Muscle layer of colon (tissue), 2 donors: ENCODE results near the gene TMEM134.
"Not testable (repeated sequence)": the region's sequence is repeated elsewhere in the genome, so short reads cannot be mapped to it uniquely, and the experiment has no call there.

Experiments used
- H3K27ac ChIP-seq: one replicate; pipeline ENCODE4 v1.7.0; 2013; ENCODE audit warnings: low read depth, mild to moderate bottlenecking, low read length, moderate library complexity
- H3K27me3 ChIP-seq, 2 donors: one replicate each; pipeline ENCODE4 v1.7.0; 2013; ENCODE audit warnings: low read length in 2 of 2, mild to moderate bottlenecking in 2 of 2; ENCODE audit not compliant: insufficient read depth in 2 of 2, control insufficient read depth in 1 of 2
- H3K36me3 ChIP-seq: one replicate; pipeline ENCODE4 v1.7.0; 2013; ENCODE audit warnings: mild to moderate bottlenecking, low read length; ENCODE audit not compliant: insufficient read depth
- H3K4me1 ChIP-seq: one replicate; pipeline ENCODE4 v1.7.0; 2013; ENCODE audit warnings: mild to moderate bottlenecking, low read length; ENCODE audit not compliant: insufficient read depth
- H3K4me3 ChIP-seq, 2 donors: one replicate each; pipeline ENCODE4 v1.7.0; 2013; ENCODE audit warnings: low read length in 2 of 2, low read depth in 1 of 2, mild to moderate bottlenecking in 1 of 2, moderate library complexity in 1 of 2
- H3K9ac ChIP-seq: one replicate; pipeline ENCODE4 v1.7.0; 2013; ENCODE audit warnings: low read length
- H3K9me3 ChIP-seq: one replicate; pipeline ENCODE4 v1.7.0; 2013; ENCODE audit warnings: mild to moderate bottlenecking, low read length
- donor health status: abdominal sarcoma.
- donor health status: Adenocarcinoma of cecum.

The TMEM134 gene

GRCh38 chr11:67468759-67469507 is at the start of gene TMEM134:
Gene TMEM134, minus strand, starts transcription at chr11:67469251. Its CDS starts 59 bp downstream, at chr11:67469192.
- H3K27ac ChIP-seq: peak within 1 kb of the TSS; percentile 99
- no peaks in the 10 kb centered on the region for H3K36me3 ChIP-seq
- H3K27me3 ChIP-seq: no peaks in the 10 kb centered on the region
- peaks cover 29% of the 10 kb centered on the region for H3K4me1 ChIP-seq
- H3K9me3 ChIP-seq: no peaks in the 10 kb centered on the region
- peak within 1 kb of the TSS; percentile 68 for H3K9ac ChIP-seq
- H3K4me3 ChIP-seq: peak within 1 kb of the TSS; percentile 68 to 85

GRCh38 chr11:67517784-67518552 is 48.9 kb upstream of the TMEM134 start:
- H3K27ac ChIP-seq: no peak overlapping the region
- H3K27me3 ChIP-seq: no peaks in the 10 kb centered on the region
- H3K4me1 ChIP-seq: no peaks in the 10 kb centered on the region
- no peaks in the 10 kb centered on the region for H3K36me3 ChIP-seq
- H3K9ac ChIP-seq: no peak overlapping the region
- no peak overlapping the region for H3K4me3 ChIP-seq
- no peaks in the 10 kb centered on the region for H3K9me3 ChIP-seq

- no peaks in the 10 kb centered on the region for H3K4me1 ChIP-seq
- no peak overlapping the region for H3K27ac ChIP-seq
- H3K4me3 ChIP-seq: no peak overlapping the region
- no peak overlapping the region for H3K9ac ChIP-seq
- no peaks in the 10 kb centered on the region for H3K36me3 ChIP-seq
- no peaks in the 10 kb centered on the region for H3K27me3 ChIP-seq
- no peaks in the 10 kb centered on the region for H3K9me3 ChIP-seq
These were observed 47.8 kb upstream of the TMEM134 start for GRCh38 chr11:67516806-67517205.

- peaks cover under 1% of the 10 kb centered on the region for H3K4me1 ChIP-seq
- H3K27ac ChIP-seq: no peak overlapping the region
- no peak overlapping the region for H3K9ac ChIP-seq
- H3K4me3 ChIP-seq: no peak overlapping the region
- no peaks in the 10 kb centered on the region for H3K27me3 ChIP-seq
- no peaks in the 10 kb centered on the region for H3K36me3 ChIP-seq
- no peaks in the 10 kb centered on the region for H3K9me3 ChIP-seq
These were observed 45.1 kb upstream of the TMEM134 start for GRCh38 chr11:67514116-67514515.

GRCh38 chr11:67511558-67511957 is 42.5 kb upstream of the TMEM134 start:
- not testable (repeated sequence) for H3K9me3 ChIP-seq, H3K9ac ChIP-seq, H3K27me3 ChIP-seq, H3K27ac ChIP-seq, H3K4me3 ChIP-seq, H3K36me3 ChIP-seq
- peaks cover 14% of the 10 kb centered on the region for H3K4me1 ChIP-seq

- H3K27ac ChIP-seq: no peak overlapping the region
- peaks cover 0 to 5% of the 10 kb centered on the region in 2 donors for H3K27me3 ChIP-seq
- peaks cover 27% of the 10 kb centered on the region for H3K4me1 ChIP-seq
- H3K36me3 ChIP-seq: no peaks in the 10 kb centered on the region
- H3K9me3 ChIP-seq: no peaks in the 10 kb centered on the region
- H3K4me3 ChIP-seq: no peak overlapping the region
- no peak overlapping the region for H3K9ac ChIP-seq
These were observed 40.9 kb upstream of the TMEM134 start for GRCh38 chr11:67510023-67510345.

GRCh38 chr11:67508486-67509121 is 39.6 kb upstream of the TMEM134 start:
- Histone ChIP-seq H3K9ac (peak overlapping the region; percentile 89), H3K4me3 (peak overlapping the region; percentile 72 to 97), H3K4me1 (peaks cover 31% of the 10 kb centered on the region), H3K27me3 (peaks cover 3 to 16% of the 10 kb centered on the region in 2 donors), H3K27ac (peak overlapping the region; percentile 79), H3K36me3 (no peaks in the 10 kb centered on the region), H3K9me3 (no peaks in the 10 kb centered on the region)

- Histone ChIP-seq H3K36me3 (no peaks in the 10 kb centered on the region), H3K4me3 (peak within 1 kb of the TSS; percentile 72 to 97), H3K4me1 (peaks cover 33% of the 10 kb centered on the region), H3K27ac (peak within 1 kb of the TSS; percentile 79), H3K9me3 (no peaks in the 10 kb centered on the region), H3K9ac (peak within 1 kb of the TSS; percentile 89), H3K27me3 (peaks cover 10 to 22% of the 10 kb centered on the region in 2 donors)
These were observed 38.9 kb upstream of the TMEM134 start, which contains the start of gene CDK2AP2 for GRCh38 chr11:67507864-67508485. Gene CDK2AP2, minus strand, starts transcription at chr11:67508162. Its CDS starts 80 bp downstream, at chr11:67508082.

GRCh38 chr11:67507242-67507863 is 38.3 kb upstream of the TMEM134 start:
- H3K9me3 ChIP-seq: no peaks in the 10 kb centered on the region
- peak overlapping the region; percentile 74 for H3K27ac ChIP-seq
- no peaks in the 10 kb centered on the region for H3K36me3 ChIP-seq
- peaks cover 33% of the 10 kb centered on the region for H3K4me1 ChIP-seq
- peak overlapping the region; percentile 72 to 97 for H3K4me3 ChIP-seq
- H3K27me3 ChIP-seq: peaks cover 14 to 29% of the 10 kb centered on the region in 2 donors
- peak overlapping the region; percentile 15 for H3K9ac ChIP-seq

- Histone ChIP-seq H3K9me3 (no peaks in the 10 kb centered on the region), H3K27me3 (peaks cover 14 to 30% of the 10 kb centered on the region in 2 donors), H3K4me1 (peaks cover 33% of the 10 kb centered on the region), H3K36me3 (no peaks in the 10 kb centered on the region), H3K9ac (no peak overlapping the region), H3K4me3 (no peak overlapping the region), H3K27ac (no peak overlapping the region)
These were observed 37.5 kb upstream of the TMEM134 start for GRCh38 chr11:67506426-67507051.
